ENCODE measurements around the gene OVOL2.

- TF ChIP-seq CTCF (IDR thresholded peaks at IDR 0.05 in 8 of 11, conservative IDR thresholded peaks at IDR 0.05 in 3 of 11) (no peak), POLR2A (IDR thresholded peaks at IDR 0.05) (no peak), POLR2AphosphoS5 (IDR thresholded peaks at IDR 0.05) (no peak)
Measured at GRCh38 chr20:18050628-18051027, 7.1 kb downstream of the OVOL2 start.

Measured in spleen (tissue), 7 donors.